Pons (tissue), 1 donor: ENCODE results near the gene TRIM73.
"Not testable (repeated sequence)": the region's sequence is repeated elsewhere in the genome, so short reads cannot be mapped to it uniquely, and the experiment has no call there.

ENCODE experiments used
- DNase-seq: peaks from one replicate; pipeline ENCODE4 v3.0.0-alpha.2; 2016; ENCODE audit warnings: low spot score

The TRIM73 gene

GRCh38 chr7:75395329-75395728 is at the start of gene TRIM73:
Gene TRIM73, plus strand, starts transcription at chr7:75395629. Its CDS starts 3,305 bp downstream, at chr7:75398934.
- DNase-seq: not testable (repeated sequence)

- DNase-seq: not testable (repeated sequence)
These were observed 36.5 kb upstream of the TRIM73 start for GRCh38 chr7:75358671-75359541.

GRCh38 chr7:75359542-75359848 is 35.9 kb upstream of the TRIM73 start:
- DNase-seq: not testable (repeated sequence)

GRCh38 chr7:75364079-75364478 is 31.4 kb upstream of the TRIM73 start:
- not testable (repeated sequence) for DNase-seq

- DNase-seq: not testable (repeated sequence)
These were observed 28.8 kb upstream of the TRIM73 start for GRCh38 chr7:75366643-75367042.

- DNase-seq: not testable (repeated sequence)
These were observed 28.1 kb upstream of the TRIM73 start for GRCh38 chr7:75367313-75367712.

- not testable (repeated sequence) for DNase-seq
These were observed 21.3 kb upstream of the TRIM73 start for GRCh38 chr7:75374144-75374518.

GRCh38 chr7:75374519-75375317 is 20.7 kb upstream of the TRIM73 start:
- not testable (repeated sequence) for DNase-seq

GRCh38 chr7:75393194-75393593 is 2.2 kb upstream of the TRIM73 start:
- DNase-seq: not testable (repeated sequence)

- not testable (repeated sequence) for DNase-seq
These were observed 2.4 kb downstream of the TRIM73 start for GRCh38 chr7:75397865-75398264.

GRCh38 chr7:75398771-75399700 is 3.6 kb downstream of the TRIM73 start:
- DNase-seq: not testable (repeated sequence)

GRCh38 chr7:75400575-75400974 is 5.1 kb downstream of the TRIM73 start:
- not testable (repeated sequence) for DNase-seq

GRCh38 chr7:75403455-75404443 is 8.3 kb downstream of the TRIM73 start:
- not testable (repeated sequence) for DNase-seq

GRCh38 chr7:75404663-75405062 is 9.2 kb downstream of the TRIM73 start:
- DNase-seq: not testable (repeated sequence)

GRCh38 chr7:75409880-75410822 is 14.7 kb downstream of the TRIM73 start:
- not testable (repeated sequence) for DNase-seq

- DNase-seq: not testable (repeated sequence)
These were observed 15.4 kb downstream of the TRIM73 start for GRCh38 chr7:75410823-75411173.

GRCh38 chr7:75414204-75414603 is 18.8 kb downstream of the TRIM73 start:
- DNase-seq: not testable (repeated sequence)

- DNase-seq: not testable (repeated sequence)
These were observed 19.4 kb downstream of the TRIM73 start for GRCh38 chr7:75414708-75415427.

GRCh38 chr7:75415428-75415817 is 20.0 kb downstream of the TRIM73 start:
- not testable (repeated sequence) for DNase-seq
